HG03432 (cell line): ENCODE data around the gene SAFB2.

Experiments used
- ATAC-seq: cut with Tn5 transposase; IDR thresholded peaks from one replicate; pipeline ENCODE4 v1.9.1; 2021; ENCODE audit warnings: mild to moderate bottlenecking, moderate library complexity; ENCODE audit not compliant: unreplicated experiment

Gene SAFB2

GRCh38 chr19:5553892-5554291 lies 68.7 kb downstream of the SAFB2 start:
- no peak for ATAC-seq

- ATAC-seq, result no peak
These were observed 74.7 kb downstream of the SAFB2 start for GRCh38 chr19:5547881-5548280.

GRCh38 chr19:5545984-5546383 lies 76.6 kb downstream of the SAFB2 start:
- ATAC-seq, result no peak

GRCh38 chr19:5545051-5545450 lies 77.5 kb downstream of the SAFB2 start:
- no peak for ATAC-seq

- no peak for ATAC-seq
These were observed 79.9 kb downstream of the SAFB2 start for GRCh38 chr19:5542665-5543064.

- no peak for ATAC-seq
These were observed 81.1 kb downstream of the SAFB2 start for GRCh38 chr19:5541456-5541855.

- no peak for ATAC-seq
These were observed 82.4 kb downstream of the SAFB2 start for GRCh38 chr19:5540208-5540607.

- no peak for ATAC-seq
These were observed 84.7 kb downstream of the SAFB2 start for GRCh38 chr19:5537870-5538269.
